Osteocyte (in vitro differentiated cells): ENCODE data around the gene HNF4A. TPM values are rescaled to one million over a fixed set of nuclear protein-coding genes. Genes with fewer than 3 reads are reported as not detected.

Source experiments
- DNase-seq: peaks from one replicate; pipeline ENCODE4 v3.0.0; 2021; ENCODE audit warnings: mixed read lengths; ENCODE audit not compliant: unreplicated experiment; ENCODE audit errors: extremely low spot score
- H3K27ac Mint-ChIP-seq: one replicate; pipeline ENCODE4 v1.8.0; 2021; ENCODE audit warnings: mild to moderate bottlenecking, mixed read lengths; ENCODE audit not compliant: unreplicated experiment
- H3K27me3 Mint-ChIP-seq: one replicate; pipeline ENCODE4 v1.8.0; 2021; ENCODE audit warnings: mixed read lengths; ENCODE audit not compliant: unreplicated experiment
- H3K36me3 Mint-ChIP-seq: one replicate; pipeline ENCODE4 v1.8.0; 2021; ENCODE audit warnings: mixed read lengths; ENCODE audit not compliant: unreplicated experiment
- H3K4me1 Mint-ChIP-seq: one replicate; pipeline ENCODE4 v1.8.0; 2021; ENCODE audit warnings: mixed read lengths; ENCODE audit not compliant: unreplicated experiment
- H3K4me3 Mint-ChIP-seq: one replicate; pipeline ENCODE4 v1.8.0; 2021; ENCODE audit warnings: mild to moderate bottlenecking, moderate library complexity, mixed read lengths; ENCODE audit not compliant: unreplicated experiment
- H3K9me3 Mint-ChIP-seq: one replicate; pipeline ENCODE4 v1.8.0; 2021; ENCODE audit warnings: mixed read lengths; ENCODE audit not compliant: unreplicated experiment
- CTCF ChIP-seq: fragments of 200-600 bp; sonication (generic); IDR thresholded peaks from 2 replicates; pipeline ENCODE4 v1.5.0; 2021; ENCODE audit warnings: antibody characterized with exemption, mild to moderate bottlenecking, moderate library complexity
- total RNA-seq: library from RNA; stranded (reverse); gene quantifications from 2 replicates; pipeline ENCODE4 v1.2.1, GENCODE V29; 2021

Gene HNF4A
- total RNA-seq, 1 donor from 2014 or later, result not detected

- peaks cover 19% of the 10 kb centered on the region for H3K27me3 Mint-ChIP-seq
- H3K4me3 Mint-ChIP-seq, result no peak overlapping the region
- H3K4me1 Mint-ChIP-seq, result peaks cover 6% of the 10 kb centered on the region
- DNase-seq, result no peak
- H3K36me3 Mint-ChIP-seq, result no peaks in the 10 kb centered on the region
- TF ChIP-seq CTCF, result no peak
- H3K9me3 Mint-ChIP-seq, result no peaks in the 10 kb centered on the region
- no peak overlapping the region for H3K27ac Mint-ChIP-seq
These were observed 27.1 kb upstream of the HNF4A start for GRCh38 chr20:44328428-44328827.

GRCh38 chr20:44331201-44331600 is 24.3 kb upstream of the HNF4A start:
- TF ChIP-seq CTCF, result no peak
- DNase-seq, result no peak
- H3K9me3 Mint-ChIP-seq, result no peaks in the 10 kb centered on the region
- no peak overlapping the region for H3K27ac Mint-ChIP-seq
- peaks cover 2% of the 10 kb centered on the region for H3K4me1 Mint-ChIP-seq
- no peaks in the 10 kb centered on the region for H3K36me3 Mint-ChIP-seq
- H3K4me3 Mint-ChIP-seq, result no peak overlapping the region
- peaks cover 30% of the 10 kb centered on the region for H3K27me3 Mint-ChIP-seq

- no peak for TF ChIP-seq CTCF
- no peaks in the 10 kb centered on the region for H3K4me1 Mint-ChIP-seq
- no peak overlapping the region for H3K4me3 Mint-ChIP-seq
- H3K9me3 Mint-ChIP-seq, result no peaks in the 10 kb centered on the region
- peaks cover 31% of the 10 kb centered on the region for H3K27me3 Mint-ChIP-seq
- no peak overlapping the region for H3K27ac Mint-ChIP-seq
- DNase-seq, result no peak
- no peaks in the 10 kb centered on the region for H3K36me3 Mint-ChIP-seq
These were observed 21.2 kb upstream of the HNF4A start for GRCh38 chr20:44334306-44334705.

- no peak for TF ChIP-seq CTCF
- DNase-seq, result no peak
- Mint-ChIP-seq H3K9me3 (no peaks in the 10 kb centered on the region), H3K36me3 (no peaks in the 10 kb centered on the region), H3K27ac (no peak overlapping the region), H3K4me3 (no peak overlapping the region), H3K27me3 (peaks cover 30% of the 10 kb centered on the region), H3K4me1 (no peaks in the 10 kb centered on the region)
These were observed 20.8 kb upstream of the HNF4A start for GRCh38 chr20:44334709-44335108.

- H3K27me3 Mint-ChIP-seq, result peaks cover 27% of the 10 kb centered on the region
- no peaks in the 10 kb centered on the region for H3K4me1 Mint-ChIP-seq
- no peak overlapping the region for H3K27ac Mint-ChIP-seq
- H3K4me3 Mint-ChIP-seq, result no peak overlapping the region
- no peaks in the 10 kb centered on the region for H3K36me3 Mint-ChIP-seq
- DNase-seq, result no peak
- no peak for TF ChIP-seq CTCF
- H3K9me3 Mint-ChIP-seq, result no peaks in the 10 kb centered on the region
These were observed 19.8 kb upstream of the HNF4A start for GRCh38 chr20:44335675-44336074.
